GM23338 (cell line): Measurements from ENCODE around the gene AGBL5. TPM values are rescaled to one million over a fixed set of nuclear protein-coding genes. Genes with fewer than 3 reads are reported as not detected.

ENCODE experiments used
- ATAC-seq: fragments of 200-7000 bp; cut with Tn5 transposase; 3 replicates; pipeline ENCODE4 v1.9.1; 2020
- DNase-seq: peaks from one replicate; pipeline ENCODE4 v3.0.0-alpha.2; 2015; ENCODE audit warnings: low spot score
- H2AFZ ChIP-seq: fragments of 200-600 bp; sonication (generic); 2 replicates; pipeline ENCODE4 v1.8.0; 2016; ENCODE audit warnings: antibody characterized with exemption, mild to moderate bottlenecking, moderate library complexity
- H3F3A ChIP-seq: fragments of 200-600 bp; sonication (generic); replicated peaks from 2 replicates; pipeline ENCODE4 v1.8.0; 2017; ENCODE audit warnings: antibody characterized with exemption, mixed run types, low read depth
- H3K27ac ChIP-seq: fragments of 200-600 bp; sonication (generic); 2 replicates; pipeline ENCODE4 v1.6.1; 2016; ENCODE audit warnings: low read depth
- H3K27me3 ChIP-seq: fragments of 200-600 bp; sonication (generic); 2 replicates; pipeline ENCODE4 v1.8.0; 2016; ENCODE audit warnings: mild to moderate bottlenecking, mixed run types, moderate library complexity; ENCODE audit not compliant: insufficient read depth
- H3K36me3 ChIP-seq: fragments of 200-600 bp; sonication (generic); 2 replicates; pipeline ENCODE4 v1.8.0; 2016; ENCODE audit warnings: mild to moderate bottlenecking; ENCODE audit not compliant: insufficient read depth
- H3K4me1 ChIP-seq: fragments of 200-600 bp; sonication (generic); 2 replicates; pipeline ENCODE4 v1.8.0; 2016; ENCODE audit warnings: mild to moderate bottlenecking, moderate library complexity; ENCODE audit not compliant: insufficient read depth
- H3K4me2 ChIP-seq: fragments of 200-600 bp; sonication (generic); 2 replicates; pipeline ENCODE4 v1.7.1; 2017; ENCODE audit warnings: mixed run types
- H3K4me3 ChIP-seq: fragments of 200-600 bp; sonication (generic); 2 replicates; pipeline ENCODE4 v1.6.1; 2016; ENCODE audit warnings: mixed run types
- H3K79me2 ChIP-seq: fragments of 200-600 bp; sonication (generic); replicated peaks from 2 replicates; pipeline ENCODE4 v1.8.0; 2017; ENCODE audit warnings: mild to moderate bottlenecking; ENCODE audit not compliant: insufficient read depth
- H3K9me2 ChIP-seq: fragments of 200-600 bp; sonication (generic); 2 replicates; pipeline ENCODE4 v1.8.0; 2017; ENCODE audit not compliant: insufficient read depth
- H4K20me1 ChIP-seq: fragments of 200-600 bp; sonication (generic); replicated peaks from 2 replicates; pipeline ENCODE4 v1.8.0; 2017; ENCODE audit warnings: mild to moderate bottlenecking; ENCODE audit not compliant: insufficient read depth
- H3K27ac Mint-ChIP-seq: 2 replicates; pipeline ENCODE4 v1.8.0; 2020; ENCODE audit warnings: inconsistent platforms, mild to moderate bottlenecking, moderate library complexity, mixed read lengths
- H3K27me3 Mint-ChIP-seq: 3 replicates; pipeline ENCODE4 v1.8.0; 2022; ENCODE audit warnings: low read depth, mild to moderate bottlenecking, moderate library complexity, mixed read lengths, inconsistent platforms; ENCODE audit not compliant: insufficient read depth, poor library complexity
- H3K36me3 Mint-ChIP-seq: 3 replicates; pipeline ENCODE4 v1.8.0; 2021; ENCODE audit warnings: low read depth, mild to moderate bottlenecking, inconsistent platforms, moderate library complexity, mixed read lengths
- H3K4me1 Mint-ChIP-seq: 3 replicates; pipeline ENCODE4 v1.8.0; 2020; ENCODE audit warnings: mild to moderate bottlenecking, inconsistent platforms, mixed read lengths
- H3K4me3 Mint-ChIP-seq: 3 replicates; pipeline ENCODE4 v1.8.0; 2021; ENCODE audit warnings: moderate library complexity, mild to moderate bottlenecking, inconsistent platforms, mixed read lengths
- H3K9me3 Mint-ChIP-seq: 3 replicates; pipeline ENCODE4 v1.8.0; 2020; ENCODE audit warnings: moderate library complexity, mild to moderate bottlenecking, inconsistent platforms, mixed read lengths
- CREB1 ChIP-seq: fragments of 250-450 bp; sonication (Bioruptor Pico); IDR thresholded peaks from 2 replicates; pipeline ENCODE4 v1.5.0; 2020; ENCODE audit warnings: low read depth, mild to moderate bottlenecking, moderate library complexity
- CTCF ChIP-seq, 2 experiments: fragments of 200-600 bp in 1 of 2; sonication (generic) in 1 of 2; conservative IDR thresholded peaks; 2 replicates each; pipeline versions ENCODE4 v1.5.1 to v1.6.1; 2016 to 2017; ENCODE audit warnings: antibody characterized with exemption in 2 of 2, low read depth in 2 of 2, mild to moderate bottlenecking in 2 of 2, moderate library complexity in 1 of 2
- ETS1 ChIP-seq: IDR thresholded peaks from 2 replicates; pipeline ENCODE4 v1.6.1; 2016; ENCODE audit warnings: antibody characterized with exemption
- EZH2 ChIP-seq: fragments of 200-600 bp; sonication (generic); IDR thresholded peaks from one replicate; pipeline ENCODE4 v1.8.0; 2017; ENCODE audit warnings: antibody characterized with exemption, mild to moderate bottlenecking, low read depth; ENCODE audit not compliant: unreplicated experiment
- EZH2phosphoT487 ChIP-seq: fragments of 200-600 bp; sonication (generic); IDR thresholded peaks from one replicate; pipeline ENCODE4 v1.8.1; 2018; ENCODE audit warnings: antibody characterized with exemption; ENCODE audit not compliant: unreplicated experiment
- NANOG ChIP-seq: IDR thresholded peaks from 2 replicates; pipeline ENCODE4 v1.6.1; 2016; ENCODE audit warnings: antibody characterized with exemption, borderline replicate concordance
- POLR2AphosphoS5 ChIP-seq: IDR thresholded peaks from 2 replicates; pipeline ENCODE4 v1.6.1; 2016; ENCODE audit warnings: antibody characterized with exemption, low read depth
- STAT1 ChIP-seq: IDR thresholded peaks from one replicate; pipeline ENCODE4 v1.6.1; 2016; ENCODE audit warnings: antibody characterized with exemption; ENCODE audit not compliant: unreplicated experiment
- ZNF114 ChIP-seq: fragments of 250-450 bp; sonication (Bioruptor Pico); IDR thresholded peaks from 2 replicates; pipeline ENCODE4 v1.5.0; 2020; ENCODE audit warnings: mild to moderate bottlenecking, moderate library complexity
- ZNF331 ChIP-seq: fragments of 250-450 bp; sonication (Bioruptor Pico); IDR thresholded peaks from 2 replicates; pipeline ENCODE4 v1.5.0; 2020; ENCODE audit warnings: low read depth, mild to moderate bottlenecking, moderate library complexity
- polyA plus RNA-seq: library from polyadenylated mRNA; unstranded; fragments of >200 nt; fragmentation: Nextera tagmentation; extraction: Ambion mirVana; gene quantifications from 2 replicates; pipeline ENCODE4 v1.2.1, GENCODE V29; 2016
- total RNA-seq: library from RNA; depleted of rRNA; stranded (reverse); fragments of >200 nt; shearing (Covaris generic); gene quantifications from 2 replicates; pipeline ENCODE4 v1.2.3, GENCODE V29; 2014

Gene AGBL5
- total and polyA plus RNA-seq, 2 experiments from 2014 or later = 17.9 to 31.3 TPM

- Histone ChIP-seq H3K79me2 (no peaks in the 10 kb centered on the region), H3K36me3 (no peaks in the 10 kb centered on the region), H3K27ac (no peak overlapping the region), H3K9me2 (no peaks in the 10 kb centered on the region), H3F3A (no peaks in the 10 kb centered on the region), H3K4me3 (no peak overlapping the region), H3K4me2 (no peak overlapping the region), H4K20me1 (no peaks in the 10 kb centered on the region; the same call in 1 of the 2 replicates), H2AFZ (no peak overlapping the region), H3K4me1 (peaks cover 12% of the 10 kb centered on the region), H3K27me3 (no peaks in the 10 kb centered on the region)
- H3K27me3 Mint-ChIP-seq = peaks cover 13% of the 10 kb centered on the region
- H3K9me3 Mint-ChIP-seq = no peaks in the 10 kb centered on the region
- DNase-seq = no peak
- no peak for ATAC-seq
- H3K4me3 Mint-ChIP-seq = no peak overlapping the region
- peaks cover under 1% of the 10 kb centered on the region; the same call in 2 of the 3 replicates for H3K36me3 Mint-ChIP-seq
- peaks cover 26% of the 10 kb centered on the region for H3K4me1 Mint-ChIP-seq
- no peak overlapping the region for H3K27ac Mint-ChIP-seq
- TF ChIP-seq ZNF331 (no peak), ETS1 (no peak), CTCF (conservative IDR thresholded peaks at IDR 0.05; ENCODE audit: low read depth in 2 of 2) (no peak), ZNF114 (CRISPR knock-in tag) (no peak), CREB1 (no peak), NANOG (no peak), POLR2AphosphoS5 (no peak)
Observed at GRCh38 chr2:27019931-27020855, 31.3 kb upstream of the AGBL5 start.

GRCh38 chr2:27021253-27022049 lies 30.0 kb upstream of the AGBL5 start:
- Histone ChIP-seq H3K27ac (no peak overlapping the region), H3K4me3 (no peak overlapping the region), H2AFZ (no peak overlapping the region), H3F3A (no peaks in the 10 kb centered on the region), H3K4me1 (peaks cover 3% of the 10 kb centered on the region; the same call in 1 of the 2 replicates), H4K20me1 (no peaks in the 10 kb centered on the region; the same call in 1 of the 2 replicates), H3K27me3 (no peaks in the 10 kb centered on the region), H3K4me2 (no peak overlapping the region), H3K36me3 (no peaks in the 10 kb centered on the region), H3K9me2 (no peaks in the 10 kb centered on the region), H3K79me2 (no peaks in the 10 kb centered on the region)
- DNase-seq = no peak
- Mint-ChIP-seq H3K4me1 (peaks cover 21% of the 10 kb centered on the region), H3K36me3 (peaks cover under 1% of the 10 kb centered on the region; the same call in 2 of the 3 replicates), H3K4me3 (no peak overlapping the region), H3K27me3 (peaks cover 7% of the 10 kb centered on the region), H3K27ac (no peak overlapping the region), H3K9me3 (no peaks in the 10 kb centered on the region)
- TF ChIP-seq STAT1 (no peak), POLR2AphosphoS5 (no peak), EZH2phosphoT487 (no peak), ETS1 (no peak), CREB1 (no peak), CTCF (conservative IDR thresholded peaks at IDR 0.05; ENCODE audit: low read depth in 2 of 2) (no peak), EZH2 (no peak), ZNF114 (CRISPR knock-in tag) (no peak), ZNF331 (no peak)
- no peak for ATAC-seq
